ENCODE data around the gene KCNB1.

The KCNB1 gene

GRCh38 chr20:49482621-49483017, at the start of gene KCNB1:
TSS of gene KCNB1 (minus strand) at chr20:49482668. CDS start at chr20:49482480, 188 bp downstream.
- Histone ChIP-seq H3K27me3 (ENCODE audit: low read depth) (peaks cover 12% of the 10 kb centered on the region), H3K4me1 (no peaks in the 10 kb centered on the region), H3K36me3 (replicated peaks) (no peaks in the 10 kb centered on the region), H3K4me3 (no peak within 1 kb of the TSS), H3K9me3 (no peaks in the 10 kb centered on the region)
- peak; percentile 36 to 86 for DNase-seq (ENCODE audit: low spot score in 2 of 2)
- in situ Hi-C loops (cut with MboI; ENCODE audit: low sequenced_read_pairs), result loop anchor here (5.0 kb wide), 1 partner anchor 150 kb away; no protein-coding TSS in a partner anchor

GRCh38 chr20:49529470-49529869, 47.0 kb upstream of the KCNB1 start:
- Histone ChIP-seq H3K4me3 (no peak overlapping the region), H3K4me1 (no peaks in the 10 kb centered on the region), H3K36me3 (replicated peaks) (no peaks in the 10 kb centered on the region), H3K27me3 (ENCODE audit: low read depth) (peaks cover 6% of the 10 kb centered on the region), H3K9me3 (no peaks in the 10 kb centered on the region)
- in situ Hi-C loops (cut with MboI; ENCODE audit: low sequenced_read_pairs), result no loop called here
- no peak for DNase-seq (ENCODE audit: low spot score in 2 of 2)

GRCh38 chr20:49526568-49526967, 44.1 kb upstream of the KCNB1 start:
- H3K4me1 ChIP-seq, result no peaks in the 10 kb centered on the region
- in situ Hi-C loops (cut with MboI; ENCODE audit: low sequenced_read_pairs), result no loop called here
- no peak for DNase-seq (ENCODE audit: low spot score in 2 of 2)
- H3K36me3 ChIP-seq (replicated peaks), result no peaks in the 10 kb centered on the region
- no peak overlapping the region for H3K4me3 ChIP-seq
- no peaks in the 10 kb centered on the region for H3K9me3 ChIP-seq
- peaks cover 6% of the 10 kb centered on the region for H3K27me3 ChIP-seq (ENCODE audit: low read depth)

GRCh38 chr20:49526056-49526455, 43.6 kb upstream of the KCNB1 start:
- in situ Hi-C loops (cut with MboI; ENCODE audit: low sequenced_read_pairs), result no loop called here
- no peak overlapping the region for H3K4me3 ChIP-seq
- H3K27me3 ChIP-seq (ENCODE audit: low read depth), result peaks cover 6% of the 10 kb centered on the region
- no peaks in the 10 kb centered on the region for H3K9me3 ChIP-seq
- no peaks in the 10 kb centered on the region for H3K4me1 ChIP-seq
- no peak for DNase-seq (ENCODE audit: low spot score in 2 of 2)
- no peaks in the 10 kb centered on the region for H3K36me3 ChIP-seq (replicated peaks)

- Histone ChIP-seq H3K9me3 (no peaks in the 10 kb centered on the region), H3K4me3 (no peak overlapping the region), H3K27me3 (ENCODE audit: low read depth) (peaks cover 6% of the 10 kb centered on the region), H3K4me1 (no peaks in the 10 kb centered on the region), H3K36me3 (replicated peaks) (no peaks in the 10 kb centered on the region)
- no peak for DNase-seq (ENCODE audit: low spot score in 2 of 2)
- in situ Hi-C loops (cut with MboI; ENCODE audit: low sequenced_read_pairs), result no loop called here
Measured at GRCh38 chr20:49523767-49524360, 41.4 kb upstream of the KCNB1 start.

GRCh38 chr20:49521356-49521755, 38.9 kb upstream of the KCNB1 start:
- Histone ChIP-seq H3K9me3 (no peaks in the 10 kb centered on the region), H3K27me3 (ENCODE audit: low read depth) (peaks cover 15% of the 10 kb centered on the region), H3K4me3 (no peak overlapping the region), H3K4me1 (no peaks in the 10 kb centered on the region), H3K36me3 (replicated peaks) (no peaks in the 10 kb centered on the region)
- DNase-seq (ENCODE audit: low spot score in 2 of 2), result no peak
- in situ Hi-C loops (cut with MboI; ENCODE audit: low sequenced_read_pairs), result no loop called here

- Histone ChIP-seq H3K9me3 (no peaks in the 10 kb centered on the region), H3K27me3 (ENCODE audit: low read depth) (peaks cover 18% of the 10 kb centered on the region), H3K4me1 (no peaks in the 10 kb centered on the region), H3K36me3 (replicated peaks) (no peaks in the 10 kb centered on the region), H3K4me3 (no peak overlapping the region)
- peak in 1 of 2 experiments; percentile 22 for DNase-seq (ENCODE audit: low spot score in 2 of 2)
- in situ Hi-C loops (cut with MboI; ENCODE audit: low sequenced_read_pairs), result loop anchor here (10.0 kb wide), 1 partner anchor 185 kb away; no protein-coding TSS in a partner anchor
Measured at GRCh38 chr20:49519777-49520359, 37.4 kb upstream of the KCNB1 start.

GRCh38 chr20:49519212-49519712, 36.8 kb upstream of the KCNB1 start:
- no peaks in the 10 kb centered on the region for H3K9me3 ChIP-seq
- no peaks in the 10 kb centered on the region for H3K4me1 ChIP-seq
- no peaks in the 10 kb centered on the region for H3K36me3 ChIP-seq (replicated peaks)
- DNase-seq (ENCODE audit: low spot score in 2 of 2), result no peak
- H3K27me3 ChIP-seq (ENCODE audit: low read depth), result peaks cover 22% of the 10 kb centered on the region
- no peak overlapping the region for H3K4me3 ChIP-seq
- in situ Hi-C loops (cut with MboI; ENCODE audit: low sequenced_read_pairs), result loop anchor here (10.0 kb wide), 1 partner anchor 184 kb away; no protein-coding TSS in a partner anchor

- H3K27me3 ChIP-seq (ENCODE audit: low read depth), result peaks cover 23% of the 10 kb centered on the region
- in situ Hi-C loops (cut with MboI; ENCODE audit: low sequenced_read_pairs), result loop anchor here (10.0 kb wide), 1 partner anchor 184 kb away; no protein-coding TSS in a partner anchor
- no peaks in the 10 kb centered on the region for H3K9me3 ChIP-seq
- no peaks in the 10 kb centered on the region for H3K4me1 ChIP-seq
- no peaks in the 10 kb centered on the region for H3K36me3 ChIP-seq (replicated peaks)
- no peak for DNase-seq (ENCODE audit: low spot score in 2 of 2)
- H3K4me3 ChIP-seq, result no peak overlapping the region
Measured at GRCh38 chr20:49518576-49518975, 36.1 kb upstream of the KCNB1 start.

GRCh38 chr20:49517805-49518100, 35.3 kb upstream of the KCNB1 start:
- Histone ChIP-seq H3K9me3 (no peaks in the 10 kb centered on the region), H3K4me1 (no peaks in the 10 kb centered on the region), H3K36me3 (replicated peaks) (no peaks in the 10 kb centered on the region), H3K4me3 (no peak overlapping the region), H3K27me3 (ENCODE audit: low read depth) (peaks cover 27% of the 10 kb centered on the region)
- in situ Hi-C loops (cut with MboI; ENCODE audit: low sequenced_read_pairs), result loop anchor here (10.0 kb wide), 1 partner anchor 183 kb away; no protein-coding TSS in a partner anchor
- no peak for DNase-seq (ENCODE audit: low spot score in 2 of 2)

GRCh38 chr20:49516916-49517804, 34.7 kb upstream of the KCNB1 start:
- in situ Hi-C loops (cut with MboI; ENCODE audit: low sequenced_read_pairs), result loop anchor here (10.0 kb wide), 1 partner anchor 182 kb away; no protein-coding TSS in a partner anchor
- H3K9me3 ChIP-seq, result no peaks in the 10 kb centered on the region
- H3K4me3 ChIP-seq, result no peak overlapping the region
- peaks cover 27% of the 10 kb centered on the region for H3K27me3 ChIP-seq (ENCODE audit: low read depth)
- no peak for DNase-seq (ENCODE audit: low spot score in 2 of 2)
- no peaks in the 10 kb centered on the region for H3K4me1 ChIP-seq
- no peaks in the 10 kb centered on the region for H3K36me3 ChIP-seq (replicated peaks)

- Histone ChIP-seq H3K4me1 (no peaks in the 10 kb centered on the region), H3K36me3 (replicated peaks) (no peaks in the 10 kb centered on the region), H3K4me3 (no peak overlapping the region), H3K27me3 (ENCODE audit: low read depth) (peaks cover 34% of the 10 kb centered on the region), H3K9me3 (no peaks in the 10 kb centered on the region)
- no peak for DNase-seq (ENCODE audit: low spot score in 2 of 2)
- in situ Hi-C loops (cut with MboI; ENCODE audit: low sequenced_read_pairs), result loop anchor here (10.0 kb wide), 1 partner anchor 181 kb away; no protein-coding TSS in a partner anchor
Measured at GRCh38 chr20:49515586-49515985, 33.1 kb upstream of the KCNB1 start.

GRCh38 chr20:49513517-49513916, 31.0 kb upstream of the KCNB1 start:
- in situ Hi-C loops (cut with MboI; ENCODE audit: low sequenced_read_pairs), result loop anchor here (10.0 kb wide), 1 partner anchor 179 kb away; no protein-coding TSS in a partner anchor
- DNase-seq (ENCODE audit: low spot score in 2 of 2), result no peak
- Histone ChIP-seq H3K4me3 (no peak overlapping the region), H3K4me1 (no peaks in the 10 kb centered on the region), H3K27me3 (ENCODE audit: low read depth) (peaks cover 48% of the 10 kb centered on the region), H3K9me3 (no peaks in the 10 kb centered on the region), H3K36me3 (replicated peaks) (no peaks in the 10 kb centered on the region)

Data from HAP-1 (cell line).